Loucy (cell line): ENCODE results near the gene PHF21B.

Experiments used
- H2AFZ ChIP-seq: fragments of 200-600 bp; sonication (generic); 2 replicates; pipeline ENCODE4 v1.6.0; 2016; ENCODE audit warnings: antibody characterized with exemption, mild to moderate bottlenecking, low read length, moderate library complexity
- H3F3A ChIP-seq: fragments of 200-600 bp; 2 replicates; pipeline ENCODE4 v1.6.0; 2016; ENCODE audit warnings: antibody characterized with exemption, low read depth, mild to moderate bottlenecking
- H3K27me3 ChIP-seq: fragments of 200-600 bp; sonication (generic); 2 replicates; pipeline ENCODE4 v1.6.1; 2014; ENCODE audit warnings: low read length, mild to moderate bottlenecking; ENCODE audit not compliant: insufficient read depth, poor library complexity, severe bottlenecking
- H3K36me3 ChIP-seq: fragments of 200-600 bp; sonication (generic); 2 replicates; pipeline ENCODE4 v1.6.1; 2016; ENCODE audit warnings: low read length; ENCODE audit not compliant: insufficient read depth
- H3K4me1 ChIP-seq: fragments of 200-600 bp; sonication (generic); 2 replicates; pipeline ENCODE4 v1.5.1; 2014; ENCODE audit warnings: low read length, mild to moderate bottlenecking; ENCODE audit not compliant: insufficient read depth, poor library complexity, severe bottlenecking
- H3K4me2 ChIP-seq: fragments of 200-600 bp; sonication (generic); 2 replicates; pipeline ENCODE4 v1.6.0; 2014; ENCODE audit warnings: antibody characterized with exemption, low read length, low read depth, mild to moderate bottlenecking; ENCODE audit not compliant: poor library complexity, severe bottlenecking
- H3K4me3 ChIP-seq: fragments of 200-600 bp; sonication (generic); 2 replicates; pipeline ENCODE4 v1.5.1; 2014; ENCODE audit warnings: low read length, mild to moderate bottlenecking, mixed read lengths; ENCODE audit not compliant: poor library complexity, severe bottlenecking
- H3K79me2 ChIP-seq: fragments of 200-600 bp; sonication (generic); 2 replicates; pipeline ENCODE4 v1.6.1; 2014; ENCODE audit warnings: low read length; ENCODE audit not compliant: insufficient read depth
- H3K9ac ChIP-seq: fragments of 200-600 bp; sonication (generic); 2 replicates; pipeline ENCODE4 v1.6.0; 2014; ENCODE audit warnings: mild to moderate bottlenecking, low read depth, low read length, moderate library complexity; ENCODE audit not compliant: poor library complexity, severe bottlenecking
- H3K9me2 ChIP-seq: fragments of 200-600 bp; sonication (generic); replicated peaks from 2 replicates; pipeline ENCODE4 v1.6.1; 2016; ENCODE audit warnings: low read depth, low read length, mixed read lengths
- H3K9me3 ChIP-seq: fragments of 200-600 bp; sonication (generic); 2 replicates; pipeline ENCODE4 v1.6.1; 2014; ENCODE audit warnings: mild to moderate bottlenecking, antibody characterized with exemption, low read length, low read depth; ENCODE audit not compliant: insufficient read depth
- H4K20me1 ChIP-seq: fragments of 200-600 bp; sonication (generic); 2 replicates; pipeline ENCODE4 v1.6.0; 2014; ENCODE audit warnings: antibody characterized with exemption, low read length, mild to moderate bottlenecking; ENCODE audit not compliant: insufficient read depth, poor library complexity, severe bottlenecking
- CTCF ChIP-seq: fragments of 200-600 bp; sonication (generic); conservative IDR thresholded peaks from 2 replicates; pipeline ENCODE4 v1.5.1; 2014; ENCODE audit warnings: mild to moderate bottlenecking, antibody characterized with exemption, low read length
- EZH2phosphoT487 ChIP-seq: fragments of 200-600 bp; IDR thresholded peaks from 2 replicates; pipeline ENCODE4 v1.6.1; 2018; ENCODE audit warnings: antibody characterized with exemption, mild to moderate bottlenecking, moderate library complexity, borderline replicate concordance

PHF21B gene

DNA sequence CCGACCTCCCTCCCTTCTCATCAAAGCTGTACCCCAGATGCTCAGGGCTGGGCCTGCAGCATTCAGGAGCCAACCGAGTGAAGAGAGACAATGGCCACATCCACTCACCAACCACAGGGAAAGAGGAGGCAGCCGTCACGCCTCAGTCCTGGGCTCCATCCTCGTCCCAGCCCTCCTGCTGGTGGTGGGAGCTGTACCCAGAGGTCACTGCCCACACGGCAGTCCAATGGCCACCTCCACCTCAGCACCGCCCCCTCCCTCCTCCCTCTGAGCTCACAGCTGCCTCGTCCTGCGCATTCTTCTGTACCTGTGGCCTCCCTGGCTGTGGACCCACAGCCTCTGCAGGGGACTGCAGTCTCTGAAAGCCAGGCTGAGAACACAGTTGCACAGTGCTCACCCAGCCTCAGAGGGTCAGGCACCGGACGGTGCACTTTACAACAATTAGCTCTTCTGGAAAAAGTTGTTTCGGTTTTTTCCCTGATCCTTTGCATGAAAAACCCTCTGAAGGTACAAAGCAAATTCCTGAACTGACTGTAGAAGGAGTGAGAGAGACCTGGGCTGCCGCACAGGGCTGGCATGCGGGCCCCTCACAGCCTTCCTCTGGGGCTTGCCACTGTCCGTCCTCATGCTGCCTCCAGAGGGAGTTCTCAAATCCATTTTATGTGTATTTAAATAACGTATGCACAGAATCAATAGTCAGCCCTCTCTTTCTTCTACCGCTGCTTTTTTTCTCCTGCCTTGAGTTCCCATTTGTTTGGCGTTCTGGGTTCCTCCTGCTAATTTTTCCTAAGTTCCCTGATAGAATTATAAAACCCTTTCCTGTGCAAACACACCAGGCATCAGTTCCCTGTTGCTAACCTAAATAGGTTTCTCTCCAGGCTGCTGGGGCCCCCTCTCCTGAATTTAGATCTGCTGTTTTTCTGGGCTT, 52.7 kb downstream of the PHF21B start:
- H3K9ac ChIP-seq = no peak overlapping the region
- H3K4me2 ChIP-seq = no peak overlapping the region
- H3K4me3 ChIP-seq = no peak overlapping the region
- no peaks in the 10 kb centered on the region for H3K9me3 ChIP-seq
- no peaks in the 10 kb centered on the region for H3K9me2 ChIP-seq
- H3K79me2 ChIP-seq = no peaks in the 10 kb centered on the region
- no peaks in the 10 kb centered on the region for H4K20me1 ChIP-seq
- no peaks in the 10 kb centered on the region for H3K4me1 ChIP-seq
- no peaks in the 10 kb centered on the region for H3K36me3 ChIP-seq
- no peaks in the 10 kb centered on the region for H3K27me3 ChIP-seq
- no peaks in the 10 kb centered on the region for H3F3A ChIP-seq
- H2AFZ ChIP-seq = no peak overlapping the region
- no peak for TF ChIP-seq EZH2phosphoT487
- 0 out of 2 replicates have a peak, but pooled peaks have one; percentile 22 for TF ChIP-seq CTCF

- TF ChIP-seq CTCF (no peak), EZH2phosphoT487 (no peak)
- Histone ChIP-seq H3K4me1 (no peaks in the 10 kb centered on the region), H3K4me3 (no peak overlapping the region), H3K9me2 (no peaks in the 10 kb centered on the region), H3K4me2 (no peak overlapping the region), H4K20me1 (no peaks in the 10 kb centered on the region), H3K36me3 (no peaks in the 10 kb centered on the region), H3F3A (no peaks in the 10 kb centered on the region), H3K27me3 (no peaks in the 10 kb centered on the region), H3K9ac (no peak overlapping the region), H3K79me2 (no peaks in the 10 kb centered on the region), H2AFZ (no peak overlapping the region), H3K9me3 (no peaks in the 10 kb centered on the region)
Observed at GRCh38 chr22:44955102-44955501, 54.7 kb downstream of the PHF21B start.

- H4K20me1 ChIP-seq = no peaks in the 10 kb centered on the region
- no peak overlapping the region for H3K9ac ChIP-seq
- no peaks in the 10 kb centered on the region for H3K9me2 ChIP-seq
- no peaks in the 10 kb centered on the region for H3K9me3 ChIP-seq
- no peaks in the 10 kb centered on the region for H3K4me1 ChIP-seq
- no peaks in the 10 kb centered on the region for H3K36me3 ChIP-seq
- no peak overlapping the region for H3K4me3 ChIP-seq
- no peaks in the 10 kb centered on the region for H3K27me3 ChIP-seq
- no peak overlapping the region for H3K4me2 ChIP-seq
- TF ChIP-seq EZH2phosphoT487 = no peak
- no peaks in the 10 kb centered on the region for H3F3A ChIP-seq
- no peaks in the 10 kb centered on the region for H3K79me2 ChIP-seq
- H2AFZ ChIP-seq = no peak overlapping the region
Observed at GRCh38 chr22:44954149-44954548, 55.7 kb downstream of the PHF21B start.
